KOPT-K1 (cell line): ENCODE results near the gene ACADVL.

Experiments used
- H3K27ac ChIP-seq: fragments of 200-600 bp; sonication (generic); 2 replicates; pipeline ENCODE4 v1.5.1; 2016; ENCODE audit warnings: antibody characterized with exemption, mild to moderate bottlenecking, low read depth, low read length; ENCODE audit not compliant: poor library complexity, severe bottlenecking
- H3K36me3 ChIP-seq: fragments of 200-600 bp; sonication (generic); 2 replicates; pipeline ENCODE4 v1.5.1; 2017; ENCODE audit warnings: antibody characterized with exemption, mild to moderate bottlenecking, low read length, moderate library complexity; ENCODE audit not compliant: insufficient read depth
- H3K9me3 ChIP-seq: fragments of 200-600 bp; sonication (generic); 2 replicates; pipeline ENCODE4 v1.5.1; 2017; ENCODE audit warnings: antibody characterized with exemption, low read length, mild to moderate bottlenecking; ENCODE audit not compliant: insufficient read depth, poor library complexity, severe bottlenecking

Gene ACADVL

GRCh38 chr17:7258731-7259554 lies 39.2 kb downstream of the ACADVL start:
- Histone ChIP-seq H3K36me3 (peaks cover 68% of the 10 kb centered on the region), H3K27ac (no peak overlapping the region), H3K9me3 (no peaks in the 10 kb centered on the region)

GRCh38 chr17:7259555-7259889 lies 39.8 kb downstream of the ACADVL start:
- Histone ChIP-seq H3K9me3 (no peaks in the 10 kb centered on the region), H3K27ac (no peak overlapping the region), H3K36me3 (peaks cover 62% of the 10 kb centered on the region)

- Histone ChIP-seq H3K9me3 (no peaks in the 10 kb centered on the region), H3K27ac (no peak overlapping the region), H3K36me3 (peaks cover 56% of the 10 kb centered on the region)
Measured at GRCh38 chr17:7260151-7260550, 40.4 kb downstream of the ACADVL start.

- Histone ChIP-seq H3K27ac (no peak overlapping the region), H3K36me3 (peaks cover 49% of the 10 kb centered on the region), H3K9me3 (no peaks in the 10 kb centered on the region)
Measured at GRCh38 chr17:7260651-7261378, 41.1 kb downstream of the ACADVL start.

- peaks cover 41% of the 10 kb centered on the region for H3K36me3 ChIP-seq
- H3K27ac ChIP-seq: no peak overlapping the region
Measured at GRCh38 chr17:7261379-7262191, 41.8 kb downstream of the ACADVL start.

GRCh38 chr17:7262192-7262934 lies 42.6 kb downstream of the ACADVL start, which contains the start of gene CLDN7:
CLDN7 (minus strand) TSS chr17:7262478; CDS start chr17:7262043, 435 bp downstream.
- Histone ChIP-seq H3K9me3 (no peaks in the 10 kb centered on the region), H3K36me3 (peaks cover 34% of the 10 kb centered on the region), H3K27ac (no peak within 1 kb of the TSS)

More at GRCh38 chr17:7261379-7262191, 41.8 kb downstream of the ACADVL start:
- H3K9me3 ChIP-seq: no peaks in the 10 kb centered on the region

GRCh38 chr17:7262935-7263800 lies 43.4 kb downstream of the ACADVL start:
- no peaks in the 10 kb centered on the region for H3K9me3 ChIP-seq
- H3K27ac ChIP-seq: no peak overlapping the region
- peaks cover 26% of the 10 kb centered on the region for H3K36me3 ChIP-seq

GRCh38 chr17:7263801-7264078 lies 44.0 kb downstream of the ACADVL start:
- peaks cover 20% of the 10 kb centered on the region for H3K36me3 ChIP-seq
- H3K27ac ChIP-seq: no peak overlapping the region
- H3K9me3 ChIP-seq: no peaks in the 10 kb centered on the region

GRCh38 chr17:7266784-7267183 lies 47.0 kb downstream of the ACADVL start:
- H3K9me3 ChIP-seq: no peaks in the 10 kb centered on the region
- no peaks in the 10 kb centered on the region for H3K36me3 ChIP-seq
- H3K27ac ChIP-seq: no peak overlapping the region
